ENCODE measurements around the gene ZNF774. TPM values are rescaled to one million over a fixed set of nuclear protein-coding genes. Genes with fewer than 3 reads are reported as not detected.
"Not testable (repeated sequence)": the region's sequence is repeated elsewhere in the genome, so short reads cannot be mapped to it uniquely, and the experiment has no call there.

Gene ZNF774
- total RNA-seq, 1 donor from 2014 or later = 8.9 TPM

DNA sequence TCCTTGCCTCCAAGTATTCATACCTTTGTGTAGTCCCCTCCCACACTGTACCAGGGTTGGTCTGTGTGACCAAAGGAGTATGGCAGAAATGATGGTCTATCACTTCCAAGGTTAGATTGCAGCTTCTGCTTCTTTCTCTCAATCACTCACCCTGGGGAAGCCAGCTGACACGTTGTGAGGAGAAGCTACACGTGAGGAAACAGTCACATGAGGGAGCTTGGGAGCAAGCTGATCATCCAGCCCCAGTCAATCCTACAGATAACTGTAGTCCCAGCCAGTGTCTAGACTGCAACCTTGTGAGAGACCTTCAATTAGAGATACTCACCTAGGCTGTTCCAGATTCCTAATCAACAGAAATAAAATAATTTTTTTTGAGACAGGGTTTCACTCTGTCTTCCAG lies 6.2 kb upstream of the ZNF774 start:
- no peak for DNase-seq (ENCODE audit: low spot score)

DNA sequence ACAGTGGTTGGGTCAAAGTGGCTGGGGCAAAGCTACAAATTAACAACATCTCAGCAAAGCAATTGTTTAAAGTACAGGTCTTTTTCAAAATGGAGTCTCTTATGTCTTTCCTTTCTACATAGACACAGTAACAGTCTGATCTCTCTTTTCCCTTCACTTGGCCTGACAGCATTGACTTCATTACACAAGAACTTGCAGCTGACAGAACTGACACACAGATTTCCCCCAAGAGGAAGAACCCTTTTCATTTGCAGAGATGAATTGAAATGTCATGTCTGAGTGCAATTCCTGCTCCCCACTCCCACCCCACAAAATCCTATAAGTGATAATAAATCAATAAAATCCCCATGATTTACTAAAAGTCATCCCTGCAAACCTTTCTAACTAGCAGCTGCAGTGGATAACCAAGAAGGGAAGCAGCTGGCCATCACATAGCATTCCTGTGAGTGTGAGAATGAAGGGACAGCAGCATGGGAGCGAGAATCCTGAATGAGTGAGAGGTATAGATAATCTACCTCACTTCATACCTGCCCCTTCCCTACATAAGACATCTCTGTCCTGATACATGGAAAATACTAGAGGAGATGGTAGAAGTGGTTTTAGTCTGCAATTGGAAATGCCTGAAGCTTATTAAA lies 4.5 kb upstream of the ZNF774 start:
- not testable (repeated sequence) for DNase-seq (ENCODE audit: low spot score)

DNA sequence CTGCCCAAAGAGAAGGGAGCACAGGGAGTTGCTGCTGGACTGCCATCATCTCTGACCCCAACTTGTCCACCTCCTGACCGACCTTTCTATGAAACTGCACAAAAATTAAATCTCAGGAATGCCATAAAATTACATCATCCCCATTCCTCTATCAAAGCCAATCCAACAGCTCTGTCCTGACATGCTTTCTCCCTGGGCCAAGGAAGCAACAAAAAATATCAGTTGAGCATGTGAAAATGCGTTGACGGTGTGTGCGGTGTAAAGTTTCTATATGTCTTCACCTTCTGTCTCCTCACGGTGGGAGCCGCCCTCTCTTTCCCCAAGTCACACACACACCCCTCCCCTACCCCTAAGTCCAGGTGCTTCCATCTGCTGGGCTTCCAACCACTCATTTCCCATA lies 3.6 kb upstream of the ZNF774 start:
- no peak for DNase-seq (ENCODE audit: low spot score)

DNA sequence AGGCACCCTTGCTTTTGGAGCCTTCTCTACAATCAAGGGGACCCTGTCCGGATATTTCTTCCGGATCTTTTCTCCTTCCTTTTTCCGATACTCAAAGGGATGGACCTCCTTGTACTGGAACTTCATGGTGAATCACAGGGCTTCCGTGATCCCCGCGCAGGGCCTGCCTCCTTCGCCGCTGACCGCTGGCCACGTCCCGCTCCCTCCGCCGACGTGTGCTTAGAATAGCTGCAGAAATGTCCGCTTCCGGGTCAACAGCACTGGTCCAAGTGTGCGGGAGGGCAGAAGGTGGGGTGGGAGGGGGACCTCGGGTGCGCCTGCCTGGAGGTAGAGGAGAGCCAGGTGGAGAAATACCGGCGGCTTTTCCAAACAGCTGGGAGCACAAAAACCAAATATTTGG lies 3.0 kb upstream of the ZNF774 start:
- no peak for DNase-seq (ENCODE audit: low spot score)

DNA sequence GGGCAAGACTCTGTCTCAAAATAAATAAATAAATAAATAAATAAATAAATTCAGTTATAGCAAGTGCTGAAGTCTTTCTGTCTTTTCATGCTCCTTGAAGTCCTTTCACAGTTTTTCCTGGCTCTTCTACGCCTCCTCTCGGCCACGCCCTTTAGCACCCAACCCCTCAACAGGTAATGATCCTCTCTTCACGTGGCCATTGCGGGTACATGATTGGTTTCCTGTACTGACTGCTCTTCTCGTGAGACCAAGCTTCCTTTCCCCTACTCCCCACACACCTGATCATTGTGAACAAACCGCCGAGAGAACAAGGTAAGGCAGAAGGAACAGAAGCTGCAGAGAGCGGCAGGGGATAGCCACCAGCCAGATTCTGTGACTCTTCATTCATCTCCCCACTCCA lies 2.3 kb upstream of the ZNF774 start:
- DNase-seq (ENCODE audit: low spot score) = no peak

DNA sequence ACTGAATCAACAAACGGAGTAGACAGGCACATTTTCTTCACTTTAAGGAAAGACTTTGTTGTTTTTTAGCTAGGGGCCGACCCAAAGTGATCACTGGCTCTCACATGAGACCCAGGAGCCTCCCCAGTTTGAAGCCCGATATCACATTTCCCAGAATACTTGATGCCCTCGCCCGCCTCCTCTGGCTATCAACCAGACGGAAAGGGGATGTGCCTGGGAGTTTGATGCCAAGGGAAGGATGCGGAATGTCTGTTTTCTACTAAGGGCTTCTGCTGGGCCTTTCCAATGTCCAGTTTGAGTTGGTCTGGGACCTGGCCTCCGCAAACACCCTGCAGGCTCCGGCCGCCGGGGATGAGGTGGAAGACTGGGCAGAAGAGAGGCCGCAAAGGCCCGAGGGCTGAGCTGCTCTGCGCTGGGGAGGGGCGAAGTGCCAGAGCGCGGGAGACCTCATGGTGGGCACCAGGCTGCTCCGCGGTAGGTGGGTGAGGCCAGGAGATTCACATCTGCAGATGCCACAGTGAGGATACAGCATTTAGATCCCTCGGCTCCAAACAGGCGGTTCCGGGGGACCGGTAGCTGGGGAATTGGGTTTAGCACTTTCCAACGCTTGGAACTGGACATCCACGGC lies 491 bp upstream of the ZNF774 start:
- DNase-seq (ENCODE audit: low spot score) = no peak

DNA sequence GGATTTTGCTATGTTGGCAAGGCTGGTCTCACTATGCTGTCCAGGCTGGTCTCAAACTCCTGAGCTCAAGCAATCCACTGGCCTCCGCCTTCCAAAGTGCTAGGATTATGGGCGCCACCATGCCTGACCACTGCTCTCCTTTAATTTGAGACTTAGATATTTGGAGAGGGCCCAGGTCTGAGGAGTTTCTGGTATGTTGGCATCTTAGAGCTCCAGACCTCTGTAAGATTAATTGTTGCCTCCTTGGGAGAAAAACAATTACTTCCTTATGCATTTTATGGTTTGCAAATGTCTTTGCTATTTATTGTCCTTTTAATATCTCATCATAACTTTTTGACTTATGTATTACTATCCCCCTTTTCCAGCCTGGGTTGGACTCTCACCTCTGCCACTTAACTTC lies 2.9 kb downstream of the ZNF774 start:
- DNase-seq (ENCODE audit: low spot score) = no peak

DNA sequence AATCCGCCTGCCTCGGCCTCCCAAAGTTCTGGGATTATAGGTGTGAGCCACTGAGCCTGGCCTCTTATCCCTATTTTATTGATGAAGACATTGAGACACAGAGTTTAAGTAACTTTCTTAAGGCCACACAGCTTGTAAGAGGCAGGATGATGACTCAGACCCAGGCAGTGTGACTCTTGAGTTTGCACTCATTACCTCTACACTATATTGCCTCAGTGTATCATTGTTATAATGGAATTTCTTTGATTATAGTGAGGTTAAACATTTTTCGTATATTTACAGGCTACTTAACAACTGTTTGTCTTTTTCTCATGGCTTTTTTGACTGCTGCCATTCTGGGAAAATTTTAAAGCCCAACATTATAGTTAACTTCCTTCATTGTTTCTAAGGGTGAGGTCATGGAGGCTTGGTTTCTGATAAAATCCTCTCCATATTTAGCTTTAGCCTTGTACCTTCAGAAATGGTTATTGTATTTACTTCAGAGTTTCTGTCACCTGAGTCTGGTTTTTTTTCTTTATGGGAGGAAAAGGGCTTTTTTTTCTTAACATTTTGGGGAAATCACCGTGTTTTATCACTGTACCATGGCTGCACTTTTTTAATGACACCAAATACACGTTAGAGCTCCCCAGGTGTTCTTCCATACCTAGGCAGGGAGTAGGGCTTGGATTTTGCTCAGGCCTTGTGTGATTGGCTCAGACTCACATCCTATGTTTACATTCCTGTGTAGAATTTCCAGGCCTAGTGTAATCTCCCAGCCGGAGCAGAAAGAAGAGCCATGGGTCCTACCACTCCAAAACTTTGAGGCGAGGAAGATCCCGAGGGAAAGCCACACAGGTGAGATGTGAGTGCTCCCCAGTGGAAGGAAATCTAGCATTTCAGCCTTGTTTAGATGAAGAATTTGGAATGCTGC lies 6.3 kb downstream of the ZNF774 start:
- no peak for DNase-seq (ENCODE audit: low spot score)

DNA sequence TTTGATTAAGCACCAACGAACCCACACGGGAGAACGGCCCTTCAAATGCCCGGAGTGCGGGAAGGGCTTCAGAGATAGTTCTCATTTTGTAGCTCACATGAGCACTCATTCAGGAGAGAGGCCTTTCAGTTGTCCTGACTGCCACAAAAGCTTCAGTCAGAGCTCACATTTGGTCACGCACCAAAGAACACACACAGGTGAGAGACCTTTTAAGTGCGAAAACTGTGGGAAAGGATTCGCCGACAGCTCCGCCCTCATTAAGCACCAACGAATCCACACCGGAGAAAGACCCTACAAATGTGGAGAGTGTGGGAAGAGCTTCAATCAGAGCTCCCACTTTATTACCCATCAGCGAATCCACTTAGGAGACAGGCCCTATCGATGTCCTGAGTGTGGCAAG lies 8.7 kb downstream of the ZNF774 start:
- no peak for DNase-seq (ENCODE audit: low spot score)

DNA sequence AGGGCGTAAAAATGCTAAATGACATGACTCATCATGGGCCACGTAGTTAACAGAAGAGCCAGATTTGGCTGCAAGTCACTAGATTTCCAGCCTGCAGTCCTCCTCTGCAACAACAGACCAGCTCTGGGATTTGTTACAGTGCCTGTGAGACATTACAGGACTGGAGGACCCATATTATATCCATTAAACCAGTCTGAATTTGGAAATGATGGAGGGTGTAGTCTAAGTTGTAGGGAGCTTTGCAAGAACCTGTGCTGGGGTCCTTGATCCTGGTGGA lies 10.8 kb downstream of the ZNF774 start:
- DNase-seq (ENCODE audit: low spot score) = no peak

DNA sequence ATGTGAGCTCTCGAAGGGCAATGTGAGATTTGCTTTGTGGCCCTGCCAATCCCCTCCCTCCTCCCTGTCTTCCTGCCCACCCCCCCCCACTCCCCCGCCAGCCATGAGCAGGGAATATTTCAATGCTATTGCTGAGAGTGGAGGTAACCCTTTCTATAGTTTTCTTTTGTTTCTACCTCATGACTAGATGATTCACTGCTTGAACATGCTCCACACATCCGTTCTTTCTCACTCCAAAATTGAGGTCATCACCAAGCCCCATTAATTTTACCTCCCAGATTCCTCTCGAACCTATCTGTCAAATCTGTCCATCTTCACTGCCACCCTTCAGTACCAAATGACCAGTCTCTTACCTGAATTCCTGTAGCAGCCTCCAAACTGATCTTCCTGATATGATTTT lies 12.2 kb downstream of the ZNF774 start:
- DNase-seq (ENCODE audit: low spot score) = no peak

DNA sequence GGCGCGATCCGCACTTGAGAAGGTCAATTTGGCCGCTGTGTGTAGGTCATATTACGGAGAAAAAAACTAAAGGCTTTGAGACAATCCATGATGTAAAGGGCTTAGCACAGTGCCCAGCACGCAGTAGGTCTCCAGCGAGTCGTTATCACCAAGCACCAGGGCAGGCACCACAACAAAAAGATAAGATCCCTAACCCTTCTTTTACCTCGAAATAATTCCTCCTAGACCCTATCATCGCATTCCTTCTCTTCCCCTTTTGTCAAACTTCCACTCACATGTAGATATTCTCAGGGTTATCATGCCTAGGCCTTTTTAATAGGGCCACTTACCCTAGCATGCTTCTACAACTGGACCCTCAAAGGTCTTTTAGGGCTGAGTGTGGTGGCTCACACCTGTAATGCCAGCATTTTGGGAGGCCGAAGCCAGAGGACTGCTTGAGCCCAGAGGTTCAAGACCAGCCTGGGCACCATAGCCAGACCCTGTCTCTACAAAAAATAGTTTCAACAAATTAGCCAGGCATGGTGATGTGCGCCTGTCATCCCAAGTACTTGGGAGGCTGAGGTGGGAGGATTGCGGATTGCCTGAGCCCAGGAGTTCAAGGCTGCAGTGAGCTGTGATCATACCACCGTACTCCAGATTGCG lies 13.5 kb downstream of the ZNF774 start:
- DNase-seq (ENCODE audit: low spot score) = no peak

DNA sequence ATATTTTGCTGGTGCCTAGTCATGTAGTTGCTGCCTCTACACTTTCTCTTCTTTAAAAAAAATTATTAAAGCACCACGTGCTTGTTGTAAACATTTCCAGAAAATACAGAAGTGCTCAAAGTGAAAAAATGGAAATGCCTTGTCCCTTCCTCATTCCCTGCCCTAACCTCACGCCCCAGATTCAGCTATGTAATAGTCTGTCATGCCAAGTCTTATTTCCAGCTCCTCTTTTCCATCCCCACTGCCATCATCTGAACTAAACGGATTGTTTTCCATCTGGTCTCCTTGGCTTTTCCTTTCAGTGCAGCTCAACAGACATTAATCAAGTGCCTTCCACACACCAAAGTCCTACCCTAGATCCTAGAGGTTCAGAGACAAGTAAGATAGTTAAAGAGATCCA lies 15.5 kb downstream of the ZNF774 start:
- DNase-seq (ENCODE audit: low spot score) = no peak

DNA sequence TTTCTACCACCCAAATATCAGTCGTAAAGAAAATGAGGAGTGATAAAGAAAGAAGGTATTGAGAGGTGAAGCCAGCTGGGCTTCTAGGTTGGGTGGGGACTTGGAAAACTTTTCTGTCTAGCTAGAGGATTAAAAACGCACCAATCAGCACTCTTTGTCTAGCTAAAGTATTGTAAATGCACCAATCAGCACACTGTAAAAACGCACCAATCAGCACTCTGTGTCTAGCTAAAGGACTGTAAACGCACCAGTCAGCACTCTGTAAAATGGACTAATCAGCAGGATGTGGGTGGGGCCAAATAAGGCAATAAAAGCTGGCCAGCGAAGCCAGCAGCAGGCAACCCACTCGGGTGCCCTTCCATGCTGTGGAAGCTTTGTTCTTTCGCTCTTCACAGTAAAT lies 23.0 kb downstream of the ZNF774 start:
- DNase-seq (ENCODE audit: low spot score) = no peak

DNA sequence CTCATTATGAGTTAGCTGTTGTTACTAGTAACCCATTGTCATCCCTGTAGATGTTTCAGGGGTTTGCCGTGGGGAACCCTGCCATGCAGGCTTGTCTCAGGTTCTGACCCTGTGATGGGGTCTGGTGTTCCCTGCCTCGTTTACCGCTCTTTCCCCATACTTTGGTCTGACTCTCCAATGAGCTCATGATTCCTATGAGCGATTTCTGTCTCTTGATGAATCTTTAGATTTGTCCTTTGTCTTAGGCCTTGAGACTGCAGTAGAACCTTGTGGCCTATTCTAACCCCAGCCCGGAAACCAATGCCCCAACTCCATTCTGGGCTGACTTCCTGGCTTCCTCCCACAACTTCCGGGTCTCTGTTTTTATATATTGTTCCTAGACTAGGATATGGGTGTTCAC lies 24.7 kb downstream of the ZNF774 start:
- DNase-seq (ENCODE audit: low spot score) = no peak

DNA sequence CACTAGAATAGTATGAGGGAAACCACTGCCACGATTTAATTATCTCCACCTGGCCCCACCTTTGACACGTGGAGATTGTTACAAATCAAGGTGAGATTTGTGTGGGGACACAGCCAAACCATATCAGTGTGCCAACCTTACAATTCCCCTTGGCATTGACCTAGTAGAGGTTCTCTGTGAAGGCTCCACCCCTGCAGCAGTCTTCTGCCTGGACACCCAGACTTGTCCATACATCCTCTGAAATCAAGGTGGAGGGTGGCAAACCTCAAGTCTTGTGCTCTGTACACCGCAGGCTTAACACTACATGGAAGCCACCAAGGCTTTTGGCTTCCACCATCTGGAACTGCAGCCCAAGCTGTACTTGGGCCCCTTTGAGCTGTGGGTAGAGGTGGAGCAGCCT lies 27.2 kb downstream of the ZNF774 start:
- peak; percentile 12 for DNase-seq (ENCODE audit: low spot score)

DNA sequence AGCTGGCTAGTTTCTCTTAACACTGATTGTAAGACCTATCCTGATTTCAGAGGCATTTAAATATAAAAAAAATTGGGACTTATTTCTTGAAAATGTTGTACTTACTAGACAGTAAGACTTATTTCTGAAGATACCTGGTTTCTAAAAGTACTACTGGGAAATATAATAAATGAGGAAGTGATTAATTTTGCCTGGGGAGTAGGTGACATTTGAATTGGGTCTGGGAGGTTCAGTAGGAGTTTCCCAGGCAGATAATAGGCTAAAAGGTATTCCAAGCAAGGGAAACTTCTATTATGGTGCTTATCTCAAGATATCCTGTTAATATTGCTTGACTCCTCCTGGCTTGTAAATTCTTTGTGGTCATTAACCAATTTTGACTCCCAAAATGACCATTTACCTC lies 29.4 kb downstream of the ZNF774 start:
- no peak for DNase-seq (ENCODE audit: low spot score)

DNA sequence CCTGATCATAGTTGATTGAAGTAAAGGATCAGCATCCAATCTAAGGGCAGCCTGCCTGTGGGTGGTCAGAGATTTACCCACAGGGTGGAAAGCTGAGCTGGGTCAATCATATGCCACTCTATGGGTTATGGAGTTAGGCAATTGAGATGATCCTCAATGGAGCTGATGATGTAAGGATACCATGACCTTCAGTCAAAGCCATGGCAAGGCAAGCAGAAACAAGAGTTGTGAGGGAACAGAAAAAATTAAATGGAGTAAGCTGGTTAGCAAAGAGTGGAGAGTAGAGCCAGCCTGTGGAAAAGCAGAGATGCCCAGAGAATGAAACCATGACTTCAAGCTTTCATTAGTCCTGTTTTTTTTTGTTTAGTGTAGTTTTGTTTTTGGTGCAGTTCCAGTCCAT lies 30.2 kb downstream of the ZNF774 start:
- peak; percentile 13 for DNase-seq (ENCODE audit: low spot score)

DNA sequence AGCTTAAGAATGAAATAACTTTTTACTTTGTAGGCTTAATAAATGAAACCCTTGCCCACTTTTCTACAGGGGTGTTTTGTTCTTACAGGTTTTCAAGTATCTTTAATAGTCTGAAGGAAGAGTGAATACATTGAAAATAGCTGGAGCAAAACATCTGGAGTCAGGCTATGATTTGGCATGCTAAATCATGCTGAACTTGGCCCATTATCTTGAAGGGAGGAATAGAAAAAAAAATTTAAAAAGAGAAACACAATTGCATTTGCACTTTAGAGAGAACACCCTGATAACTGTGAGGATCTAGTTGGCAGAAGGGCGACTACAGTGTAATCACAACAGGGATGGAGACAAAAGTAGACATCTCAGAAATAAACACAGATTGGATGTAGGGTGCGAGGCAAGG lies 34.1 kb downstream of the ZNF774 start:
- DNase-seq (ENCODE audit: low spot score) = no peak

DNA sequence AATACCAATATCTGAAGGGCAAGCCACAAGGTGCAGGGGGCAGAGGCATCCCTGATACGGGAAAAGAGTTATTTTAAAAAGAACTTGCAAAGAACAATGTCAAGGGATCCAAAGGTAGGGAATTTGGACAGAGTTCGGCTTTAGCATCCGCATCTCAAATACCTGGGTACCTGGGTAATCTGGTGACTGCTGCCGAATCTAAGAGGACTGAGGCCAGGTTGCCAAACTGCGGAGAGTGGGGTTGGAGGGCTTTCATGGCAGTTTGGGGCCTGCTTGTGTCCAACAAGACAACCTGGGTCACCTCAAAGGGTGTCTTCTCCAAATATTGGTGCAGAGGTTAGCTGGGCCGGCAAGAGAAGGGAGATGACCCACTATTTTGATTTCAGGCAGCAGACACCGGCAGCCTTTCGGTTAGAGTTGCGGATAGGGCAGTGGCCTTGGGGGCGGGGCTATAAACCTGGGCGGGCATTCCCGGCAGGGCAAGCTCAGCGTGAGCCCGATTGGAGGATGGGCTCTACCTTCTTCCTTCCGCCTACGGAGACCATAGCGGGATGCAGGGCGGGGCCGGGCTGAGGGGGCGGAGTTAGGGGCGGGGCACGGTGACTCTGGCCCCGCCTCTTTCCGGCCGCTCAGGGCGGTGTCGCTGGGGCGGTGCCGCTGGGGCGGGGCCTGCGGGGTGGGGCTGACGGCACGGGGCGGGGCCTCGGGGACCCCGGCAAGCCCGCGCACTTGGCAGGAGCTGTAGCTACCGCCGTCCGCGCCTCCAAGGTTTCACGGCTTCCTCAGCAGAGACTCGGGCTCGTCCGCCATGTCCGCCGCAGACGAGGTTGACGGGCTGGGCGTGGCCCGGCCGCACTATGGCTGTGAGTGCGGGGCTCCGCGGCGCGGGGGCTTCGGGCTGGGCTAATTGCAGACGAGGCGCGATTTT lies 35.7 kb downstream of the ZNF774 start, which contains the start of gene IQGAP1:
Gene IQGAP1, plus strand, starts transcription at position 709 of the 928 bp plus-strand sequence. Its CDS starts 100 bp downstream, at position 809.
- DNase-seq (ENCODE audit: low spot score) = peak; percentile 99

All from ureter (tissue), 1 donor.